GM18870 (cell line): ENCODE measurements around the gene ETHE1.

Experiments
- ATAC-seq: cut with Tn5 transposase; IDR thresholded peaks from one replicate; pipeline ENCODE4 v1.9.1; 2021; ENCODE audit warnings: moderate library complexity; ENCODE audit not compliant: unreplicated experiment

The ETHE1 gene

GRCh38 chr19:43526884-43527859 is at the start of gene ETHE1:
ETHE1 (minus strand) TSS chr19:43527201; CDS start chr19:43527177, 24 bp downstream.
- ATAC-seq: no peak

GRCh38 chr19:43575955-43576878 is 49.2 kb upstream of the ETHE1 start:
- ATAC-seq: no peak

GRCh38 chr19:43575156-43575950 is 48.4 kb upstream of the ETHE1 start, which contains the start of the genes PINLYP and XRCC1:
PINLYP (plus strand) TSS chr19:43575801; CDS start chr19:43577192, 1,391 bp downstream.
XRCC1 (minus strand) TSS chr19:43575527; CDS start chr19:43575458, 69 bp downstream.
- peak; percentile 73 for ATAC-seq

- ATAC-seq: no peak
Observed at GRCh38 chr19:43574424-43575155, 47.6 kb upstream of the ETHE1 start.

- no peak for ATAC-seq
Observed at GRCh38 chr19:43572171-43572588, 45.2 kb upstream of the ETHE1 start.

GRCh38 chr19:43570174-43570791 is 43.3 kb upstream of the ETHE1 start:
- no peak for ATAC-seq

GRCh38 chr19:43569657-43570056 is 42.7 kb upstream of the ETHE1 start:
- no peak for ATAC-seq

- no peak for ATAC-seq
Observed at GRCh38 chr19:43564800-43565199, 37.8 kb upstream of the ETHE1 start.

GRCh38 chr19:43563816-43564457 is 36.9 kb upstream of the ETHE1 start:
- no peak for ATAC-seq

GRCh38 chr19:43562698-43563241 is 35.8 kb upstream of the ETHE1 start:
- peak; percentile 79 for ATAC-seq

GRCh38 chr19:43562226-43562697 is 35.3 kb upstream of the ETHE1 start:
- ATAC-seq: no peak

GRCh38 chr19:43561139-43561970 is 34.4 kb upstream of the ETHE1 start:
- no peak for ATAC-seq

- no peak for ATAC-seq
Observed at GRCh38 chr19:43560687-43561086, 33.7 kb upstream of the ETHE1 start.

GRCh38 chr19:43555185-43555770 is 28.3 kb upstream of the ETHE1 start:
- ATAC-seq: no peak

GRCh38 chr19:43554317-43554895 is 27.4 kb upstream of the ETHE1 start:
- no peak for ATAC-seq

GRCh38 chr19:43553656-43554055 is 26.7 kb upstream of the ETHE1 start:
- ATAC-seq: no peak

GRCh38 chr19:43552616-43553015 is 25.6 kb upstream of the ETHE1 start:
- no peak for ATAC-seq
